Heart right ventricle (tissue), 16 donors: Measurements from ENCODE around the gene RFX7. TPM values are rescaled to one million over a fixed set of nuclear protein-coding genes. Genes with fewer than 3 reads are reported as not detected.

Experiments used
- ATAC-seq, 8 donors: fragments of 200-7000 bp; cut with Tn5 transposase; one replicate each; pipeline ENCODE4 v1.9.1; 2020; ENCODE audit warnings: mild to moderate bottlenecking in 8 of 8, moderate library complexity in 8 of 8, moderate number of reproducible peaks in 1 of 8
- DNase-seq, 2 donors: peaks; one replicate each; pipeline ENCODE4 v3.0.0-alpha.2; 2020
- H3K27ac ChIP-seq, 10 donors: fragments of 200-600 bp; sonication (generic) in 2 of 10; one replicate each; pipeline versions ENCODE4 v1.5.0 to v1.8.0; 2020 to 2022; ENCODE audit warnings: mild to moderate bottlenecking in 3 of 10
- H3K27me3 ChIP-seq, 7 donors: fragments of 200-600 bp; one replicate each; pipeline ENCODE4 v1.8.0; 2021 to 2022; ENCODE audit warnings: mild to moderate bottlenecking in 2 of 7
- H3K36me3 ChIP-seq, 9 donors: fragments of 200-600 bp; sonication (generic) in 1 of 9; one replicate each; pipeline versions ENCODE4 v1.5.0 to v1.8.0; 2020 to 2022; ENCODE audit warnings: mild to moderate bottlenecking in 2 of 9
- H3K4me1 ChIP-seq, 9 donors: fragments of 200-600 bp; sonication (generic) in 1 of 9; one replicate each; pipeline versions ENCODE4 v1.5.0 to v1.8.0; 2020 to 2022; ENCODE audit warnings: mild to moderate bottlenecking in 4 of 9
- H3K4me3 ChIP-seq, 10 donors: fragments of 200-600 bp; sonication (generic) in 2 of 10; one replicate each; pipeline versions ENCODE4 v1.5.0 to v1.8.0; 2020 to 2022; ENCODE audit warnings: mild to moderate bottlenecking in 7 of 10, moderate library complexity in 2 of 10
- H3K9me3 ChIP-seq, 11 donors: fragments of 200-600 bp in 10 of 11; sonication (generic) in 2 of 11; one replicate each; pipeline versions ENCODE4 v1.5.0 to v1.8.0; 2013 to 2022; ENCODE audit warnings: mild to moderate bottlenecking in 2 of 11, control low read depth in 1 of 11, moderate library complexity in 1 of 11
- WGBS, 2 donors: extraction: QIAGEN DNeasy Blood & Tissue Kit; methylation state at CpG; one replicate each; pipeline ENCODE4 v1.1.7; 2013; ENCODE audit warnings: inconsistent platforms in 1 of 2; 5-methylcytosine and 5-hydroxymethylcytosine counted together
- intact Hi-C, 10 donors: fragments of 100-400 bp; cut with DNase I; formaldehyde crosslinking; loops; one replicate each; pipeline versions ENCODE4 v1.11.1 to v1.14.2; 2022
- polyA plus RNA-seq, 2 donors: library from polyadenylated mRNA; stranded (reverse); fragments of 200-250 nt; gene quantifications; one replicate each; pipeline ENCODE4 v1.2.3, GENCODE V29; 2013
- total RNA-seq, 10 donors: library from RNA; stranded (reverse); fragmentation: NEBNext Ultra II Directional in 3 of 10; extraction: Animal tissue kit (Norgen Biotek cat#: 25700) in 3 of 10; gene quantifications; one replicate each; pipeline versions ENCODE4 v1.2.1 to v1.2.4, GENCODE V29; 2021 to 2023
- TF ChIP-seq, protein P1 (sequence below), 9 donors: fragments of 200-600 bp; sonication (generic) in 2 of 9; IDR thresholded peaks; one replicate each; pipeline versions ENCODE4 v1.5.0 to v1.8.0; 2021 to 2022; ENCODE audit warnings: antibody characterized with exemption in 9 of 9, mild to moderate bottlenecking in 5 of 9, moderate library complexity in 1 of 9
- donor health status: Arrhythmogenic right ventricular cardiomyopathy.
- donor health status: ischemic (EF 13 %, LVEDD 7.1; RV severe dilation, severe dysfunction).
- donor health status: healthy with polysubstance abuse.
- donor health status: DM: no; HTN: yes; CAD: no.
- donor health status: DM: no; HTN: no; CAD: no.
- donor health status: ischemic (EF 25% LVEDD 6.9; RV normal size, moderate dysfunction).
- donor health status: ischemic (EF 25% LVEDD 5.7; RV mildly dilated, moderate dysfunction).
- donor health status: healthy.
- donor health status: DM: yes; HTN: yes; CAD: no.
- donor health status: Ischemic cardiomyopathy.
- donor health status: ischemic (EF 35%, LVEDD 5.7; RV mildly dilated, moderate dysfunction).
- donor health status: nonischemic (EF 11% LVEDD 7.7; RV severe dilation, severe dysfunction).
- donor health status: DM: yes; HTN: yes; CAD: no.
- donor health status: PGD.
- donor health status: ischemic (EF 29% LVEDD 5.4; RV normal size, mild dysfunction).
- donor health status: nonischemic (EF 23%, LVEDD 6.1; RV moderate dilation, normal function).

The RFX7 gene
- total and polyA plus RNA-seq, 12 donors, result 0.83 to 14.2 (median 8.1) TPM

DNA sequence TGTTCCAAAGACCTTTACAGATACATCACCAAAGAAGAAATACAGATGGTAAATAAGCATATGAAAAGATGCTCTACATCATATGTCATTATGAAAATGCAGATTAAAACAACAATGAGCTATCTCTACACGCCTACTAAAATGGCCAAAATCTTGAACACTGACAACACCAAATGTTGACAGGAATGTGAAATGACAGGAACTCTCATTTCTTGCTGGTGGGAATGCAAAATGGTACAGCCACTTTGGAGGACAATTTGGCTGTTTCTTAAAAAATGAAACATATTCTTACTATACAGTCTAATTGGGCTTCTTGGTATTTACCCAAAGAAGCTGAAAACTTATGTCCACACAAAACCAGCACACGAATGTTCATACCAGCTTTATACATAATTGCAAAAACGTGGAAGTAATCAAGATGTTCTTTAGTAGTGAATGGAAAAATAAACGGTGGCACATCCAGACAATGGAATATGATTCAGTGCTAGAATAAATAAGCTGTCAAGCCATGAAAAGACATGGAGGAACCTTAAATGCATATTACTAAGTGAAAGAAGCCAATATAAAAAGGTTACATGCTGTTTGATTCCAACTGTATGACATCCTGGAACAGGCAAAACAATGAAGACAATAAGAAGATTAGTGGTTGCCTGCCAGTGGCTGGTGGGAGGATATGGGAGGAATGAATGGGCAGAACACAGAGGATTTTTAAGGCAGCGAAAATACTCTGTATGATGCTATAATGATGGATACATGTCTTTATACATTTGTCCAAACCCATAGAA lies 169.0 kb downstream of the RFX7 start:
- no peak for ATAC-seq
- Histone ChIP-seq H3K27me3 (no peaks in the 10 kb centered on the region), H3K4me1 (no peaks in the 10 kb centered on the region), H3K4me3 (no peak overlapping the region), H3K36me3 (no peaks in the 10 kb centered on the region), H3K9me3 (no peaks in the 10 kb centered on the region), H3K27ac (no peak overlapping the region)
- intact Hi-C loops, result no loop called here
- DNase-seq, result no peak
- TF ChIP-seq, protein P1, sequence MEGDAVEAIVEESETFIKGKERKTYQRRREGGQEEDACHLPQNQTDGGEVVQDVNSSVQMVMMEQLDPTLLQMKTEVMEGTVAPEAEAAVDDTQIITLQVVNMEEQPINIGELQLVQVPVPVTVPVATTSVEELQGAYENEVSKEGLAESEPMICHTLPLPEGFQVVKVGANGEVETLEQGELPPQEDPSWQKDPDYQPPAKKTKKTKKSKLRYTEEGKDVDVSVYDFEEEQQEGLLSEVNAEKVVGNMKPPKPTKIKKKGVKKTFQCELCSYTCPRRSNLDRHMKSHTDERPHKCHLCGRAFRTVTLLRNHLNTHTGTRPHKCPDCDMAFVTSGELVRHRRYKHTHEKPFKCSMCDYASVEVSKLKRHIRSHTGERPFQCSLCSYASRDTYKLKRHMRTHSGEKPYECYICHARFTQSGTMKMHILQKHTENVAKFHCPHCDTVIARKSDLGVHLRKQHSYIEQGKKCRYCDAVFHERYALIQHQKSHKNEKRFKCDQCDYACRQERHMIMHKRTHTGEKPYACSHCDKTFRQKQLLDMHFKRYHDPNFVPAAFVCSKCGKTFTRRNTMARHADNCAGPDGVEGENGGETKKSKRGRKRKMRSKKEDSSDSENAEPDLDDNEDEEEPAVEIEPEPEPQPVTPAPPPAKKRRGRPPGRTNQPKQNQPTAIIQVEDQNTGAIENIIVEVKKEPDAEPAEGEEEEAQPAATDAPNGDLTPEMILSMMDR (IDR thresholded peaks at IDR 0.05), result no peak
- WGBS, 2 donors, result 57 to 58% methylated on average over 5 of the region's 5 CpGs

DNA sequence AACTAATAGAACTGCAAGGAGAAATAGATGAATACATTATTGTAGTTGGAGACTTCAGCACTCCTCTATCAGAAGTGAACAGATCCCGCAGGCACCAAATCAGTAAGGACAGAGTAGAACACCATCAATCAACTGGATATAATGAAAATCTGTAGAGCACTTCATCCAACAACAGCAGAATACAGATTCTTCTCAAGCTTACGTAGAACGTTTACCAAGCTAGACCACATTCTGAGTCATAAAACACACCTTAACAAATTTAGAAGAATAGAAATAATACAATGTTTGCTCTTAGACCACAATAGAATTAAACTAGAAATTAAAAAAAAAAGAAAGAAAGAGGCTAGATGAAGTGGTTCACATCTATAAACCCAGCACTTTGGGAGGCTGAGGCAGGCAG lies 179.5 kb downstream of the RFX7 start:
- intact Hi-C loops, result no loop called here
- Histone ChIP-seq H3K4me1 (peaks cover 0 to 2% (median 0%) of the 10 kb centered on the region in 9 donors), H3K4me3 (no peak overlapping the region), H3K27me3 (no peaks in the 10 kb centered on the region), H3K36me3 (no peaks in the 10 kb centered on the region), H3K27ac (no peak overlapping the region), H3K9me3 (peaks cover 0 to 16% (median 0%) of the 10 kb centered on the region in 11 donors)
- TF ChIP-seq, protein P1 (IDR thresholded peaks at IDR 0.05), result no peak
- no peak for ATAC-seq
- no peak for DNase-seq
- WGBS, 2 donors, result 83 to 86% methylated on average over 3 of the region's 3 CpGs

DNA sequence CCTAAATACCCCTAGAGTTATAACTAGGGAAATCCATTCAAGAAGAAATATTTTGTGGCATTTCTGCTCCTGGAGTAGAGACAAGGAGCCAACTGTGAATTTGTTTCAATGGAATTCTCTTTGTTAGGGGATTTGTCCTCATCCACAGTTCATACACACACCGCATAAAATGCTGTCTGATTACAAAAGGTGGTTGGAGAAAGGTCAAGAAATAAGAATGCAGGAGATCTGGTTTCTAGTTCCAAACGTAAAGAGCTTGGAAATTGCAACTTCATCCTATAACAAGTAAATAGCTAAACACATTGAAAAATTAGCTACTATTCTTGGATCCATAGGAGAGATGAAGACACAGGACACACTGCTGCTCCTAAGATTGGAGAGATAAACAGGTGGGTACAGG lies 184.0 kb downstream of the RFX7 start:
- H3K27me3 ChIP-seq, result no peaks in the 10 kb centered on the region
- H3K36me3 ChIP-seq, result no peaks in the 10 kb centered on the region
- intact Hi-C loops, result loop anchor here in 1 of 10 donors (10.0 kb wide), 1 partner anchor 415 kb away; no protein-coding TSS in a partner anchor
- TF ChIP-seq, protein P1 (IDR thresholded peaks at IDR 0.05), result no peak
- no peak overlapping the region for H3K27ac ChIP-seq
- 86 to 96% methylated on average over 2 of the region's 2 CpGs for WGBS, 2 donors
- no peak for DNase-seq
- ATAC-seq, result no peak
- peaks cover 0 to 7% (median 0%) of the 10 kb centered on the region in 9 donors for H3K4me1 ChIP-seq
- peaks cover 0 to 14% (median 0%) of the 10 kb centered on the region in 11 donors for H3K9me3 ChIP-seq
- no peak overlapping the region for H3K4me3 ChIP-seq

DNA sequence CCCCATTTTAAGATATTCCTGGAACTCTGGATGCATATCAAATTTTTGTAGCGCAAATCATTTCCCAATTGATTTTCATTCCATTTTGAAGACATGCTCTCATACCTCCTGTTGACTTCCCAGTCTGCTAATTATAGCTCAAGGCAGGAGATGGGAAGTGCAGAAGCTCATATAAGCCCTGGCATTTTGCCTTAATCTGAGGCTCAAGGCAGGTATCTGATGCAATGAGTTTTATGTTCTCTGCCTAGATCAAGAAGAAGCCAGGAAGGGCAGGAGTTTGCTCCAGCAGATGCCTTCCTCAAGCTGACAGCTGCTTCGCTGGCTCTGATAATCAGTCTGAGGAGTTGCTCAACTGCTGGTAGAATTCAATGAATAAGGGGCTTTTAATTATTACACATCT lies 184.7 kb downstream of the RFX7 start:
- TF ChIP-seq, protein P1 (IDR thresholded peaks at IDR 0.05), result no peak
- Histone ChIP-seq H3K27me3 (no peaks in the 10 kb centered on the region), H3K27ac (no peak overlapping the region), H3K36me3 (no peaks in the 10 kb centered on the region), H3K9me3 (peaks cover 0 to 14% (median 0%) of the 10 kb centered on the region in 11 donors), H3K4me1 (peaks cover 0 to 7% (median 0%) of the 10 kb centered on the region in 9 donors), H3K4me3 (no peak overlapping the region)
- ATAC-seq, result peak in 3 of 8 donors; percentile 23 to 39 (median 38)
- 47 to 83% methylated on average over 2 of the region's 2 CpGs for WGBS, 2 donors
- DNase-seq, result no peak
- intact Hi-C loops, result loop anchor here in 1 of 10 donors (10.0 kb wide), 1 partner anchor 414 kb away; no protein-coding TSS in a partner anchor
